Right lobe of liver (tissue), 6 donors: Measurements from ENCODE around the gene TOR4A. TPM values are rescaled to one million over a fixed set of nuclear protein-coding genes. Genes with fewer than 3 reads are reported as not detected.

ENCODE experiments used
- ATAC-seq, 4 donors: fragments of 200-7000 bp; cut with Tn5 transposase; one replicate each; pipeline ENCODE4 v1.9.1; 2020; ENCODE audit warnings: mild to moderate bottlenecking in 4 of 4, moderate library complexity in 4 of 4
- DNase-seq, 3 donors: peaks; one replicate each; pipeline ENCODE4 v3.0.0-alpha.2; 2020
- H3K27ac ChIP-seq, 3 donors: fragments of 200-600 bp; one replicate each; pipeline ENCODE4 v1.8.0; 2022
- H3K27me3 ChIP-seq, 2 donors: fragments of 200-600 bp; one replicate each; pipeline ENCODE4 v1.8.0; 2022
- H3K36me3 ChIP-seq, 4 donors: fragments of 200-600 bp; sonication (generic) in 1 of 4; one replicate each; pipeline versions ENCODE4 v1.5.1 to v1.8.0; 2017 to 2022; ENCODE audit warnings: control low read depth in 1 of 4
- H3K4me1 ChIP-seq, 4 donors: fragments of 200-600 bp; sonication (generic) in 1 of 4; one replicate each; pipeline versions ENCODE4 v1.5.1 to v1.8.0; 2017 to 2022; ENCODE audit warnings: control low read depth in 1 of 4
- H3K4me3 ChIP-seq, 3 donors: fragments of 200-600 bp; one replicate each; pipeline ENCODE4 v1.8.0; 2022
- H3K9me3 ChIP-seq, 4 donors: fragments of 200-600 bp; sonication (generic) in 1 of 4; one replicate each; pipeline versions ENCODE4 v1.5.1 to v1.8.0; 2017 to 2022; ENCODE audit warnings: control low read depth in 1 of 4
- POLR2A ChIP-seq: fragments of 450-650 bp; IDR thresholded peaks from one replicate; pipeline ENCODE4 v1.6.1; 2017; ENCODE audit warnings: antibody characterized with exemption, mild to moderate bottlenecking
- WGBS: methylation state at CpG from one replicate; pipeline ENCODE4 v1.1.6; 2018; ENCODE audit warnings: low coverage, low lambda C conversion rate; ENCODE audit not compliant: insufficient coverage; ENCODE audit errors: missing lambda C conversion rate; 5-methylcytosine and 5-hydroxymethylcytosine counted together
- intact Hi-C, 2 donors: fragments of 100-400 bp; cut with DNase I; formaldehyde crosslinking; loops; one replicate each; pipeline versions ENCODE4 v1.11.2 to v1.14.1; 2022
- total RNA-seq, 6 experiments: library from RNA; depleted of rRNA in 2 of 6; stranded (reverse); fragments of >200 nt in 2 of 6; fragmentation: NEBNext Ultra II Directional in 3 of 6; extraction: Animal tissue kit (Norgen Biotek cat#: 25700) in 3 of 6; gene quantifications; one replicate each; pipeline versions ENCODE4 v1.1.0 to v1.2.4, GENCODE V29; 2016 to 2023
- TF ChIP-seq, protein P1 (sequence below), 4 donors: fragments of 200-600 bp in 3 of 4; fragments of 450-650 bp in 1 of 4; IDR thresholded peaks; one replicate each; pipeline versions ENCODE4 v1.5.1 to v1.8.0; 2016 to 2022; ENCODE audit warnings: antibody characterized with exemption in 4 of 4, mild to moderate bottlenecking in 2 of 4
- donor health status: DM: no; HTN: yes; CAD: no.
- donor health status: DM: no; HTN: no; CAD: no.
- donor health status: DM: no; HTN: no; CAD: no.
- donor health status: DM: no; HTN: yes; CAD: no.
- donor health status: DM: no; HTN: yes; CAD: no.

TOR4A gene
- total RNA-seq, 6 experiments from 2014 or later: 2.2 to 4.9 (median 3.7) TPM

DNA sequence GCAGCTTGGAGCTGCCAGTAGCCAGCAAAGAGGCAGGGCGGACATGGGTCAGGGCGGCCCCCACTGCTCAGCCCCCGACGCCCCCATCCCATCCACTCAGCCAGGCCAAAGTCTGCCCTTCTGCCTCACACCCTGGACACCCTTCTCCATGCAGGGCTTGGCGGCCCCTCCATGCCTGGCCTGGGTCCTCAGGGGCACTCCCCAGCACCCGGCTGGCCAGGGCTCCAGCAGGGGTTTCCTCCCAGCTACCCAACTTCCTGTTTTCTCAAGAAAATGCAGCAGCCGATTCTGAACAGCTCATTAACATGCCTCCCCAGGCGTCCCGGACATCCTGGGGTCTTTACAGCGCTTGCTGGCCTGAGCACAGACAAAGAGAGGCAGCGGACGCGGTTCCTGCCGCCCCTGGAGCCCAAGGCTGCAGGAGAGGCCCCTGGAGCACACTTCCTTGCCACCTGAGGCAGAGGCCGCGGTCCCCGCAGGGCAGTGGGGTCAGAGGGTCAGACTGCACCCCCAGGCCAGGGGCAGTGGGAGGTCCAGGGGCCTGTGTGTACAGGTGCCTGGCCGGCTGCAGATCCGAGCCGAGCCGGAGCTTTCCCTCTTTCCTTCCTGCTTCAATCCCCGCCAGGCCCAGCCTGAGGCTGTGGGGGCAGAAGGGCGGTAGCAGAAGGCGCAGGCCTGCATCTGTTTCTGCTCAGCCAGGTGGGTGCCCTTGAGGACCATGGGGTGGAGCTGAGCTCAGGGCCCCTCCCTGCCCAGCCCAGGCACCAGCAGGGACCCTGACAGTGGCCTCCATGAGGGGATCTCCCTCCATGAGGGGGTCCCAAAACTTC is 43.2 kb downstream of the TOR4A start:
- ATAC-seq (peak; percentile 46 to 60 (median 54)), DNase-seq (peak in 2 of 3 donors; percentile 59 to 60)
- no peaks in the 10 kb centered on the region for H3K27me3 ChIP-seq
- TF ChIP-seq, protein P1, sequence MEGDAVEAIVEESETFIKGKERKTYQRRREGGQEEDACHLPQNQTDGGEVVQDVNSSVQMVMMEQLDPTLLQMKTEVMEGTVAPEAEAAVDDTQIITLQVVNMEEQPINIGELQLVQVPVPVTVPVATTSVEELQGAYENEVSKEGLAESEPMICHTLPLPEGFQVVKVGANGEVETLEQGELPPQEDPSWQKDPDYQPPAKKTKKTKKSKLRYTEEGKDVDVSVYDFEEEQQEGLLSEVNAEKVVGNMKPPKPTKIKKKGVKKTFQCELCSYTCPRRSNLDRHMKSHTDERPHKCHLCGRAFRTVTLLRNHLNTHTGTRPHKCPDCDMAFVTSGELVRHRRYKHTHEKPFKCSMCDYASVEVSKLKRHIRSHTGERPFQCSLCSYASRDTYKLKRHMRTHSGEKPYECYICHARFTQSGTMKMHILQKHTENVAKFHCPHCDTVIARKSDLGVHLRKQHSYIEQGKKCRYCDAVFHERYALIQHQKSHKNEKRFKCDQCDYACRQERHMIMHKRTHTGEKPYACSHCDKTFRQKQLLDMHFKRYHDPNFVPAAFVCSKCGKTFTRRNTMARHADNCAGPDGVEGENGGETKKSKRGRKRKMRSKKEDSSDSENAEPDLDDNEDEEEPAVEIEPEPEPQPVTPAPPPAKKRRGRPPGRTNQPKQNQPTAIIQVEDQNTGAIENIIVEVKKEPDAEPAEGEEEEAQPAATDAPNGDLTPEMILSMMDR (IDR thresholded peaks at IDR 0.05): no peak
- no peak for TF ChIP-seq POLR2A
- no peak overlapping the region for H3K4me3 ChIP-seq
- H3K9me3 ChIP-seq: no peaks in the 10 kb centered on the region
- peaks cover 0 to 4% (median 0%) of the 10 kb centered on the region in 4 donors for H3K4me1 ChIP-seq
- no CpG with 5 or more reads among the region's 24 CpGs for WGBS
- intact Hi-C loops: no loop called here
- H3K27ac ChIP-seq: peak overlapping the region in 1 of 3 donors; percentile 28
- no peaks in the 10 kb centered on the region for H3K36me3 ChIP-seq

DNA sequence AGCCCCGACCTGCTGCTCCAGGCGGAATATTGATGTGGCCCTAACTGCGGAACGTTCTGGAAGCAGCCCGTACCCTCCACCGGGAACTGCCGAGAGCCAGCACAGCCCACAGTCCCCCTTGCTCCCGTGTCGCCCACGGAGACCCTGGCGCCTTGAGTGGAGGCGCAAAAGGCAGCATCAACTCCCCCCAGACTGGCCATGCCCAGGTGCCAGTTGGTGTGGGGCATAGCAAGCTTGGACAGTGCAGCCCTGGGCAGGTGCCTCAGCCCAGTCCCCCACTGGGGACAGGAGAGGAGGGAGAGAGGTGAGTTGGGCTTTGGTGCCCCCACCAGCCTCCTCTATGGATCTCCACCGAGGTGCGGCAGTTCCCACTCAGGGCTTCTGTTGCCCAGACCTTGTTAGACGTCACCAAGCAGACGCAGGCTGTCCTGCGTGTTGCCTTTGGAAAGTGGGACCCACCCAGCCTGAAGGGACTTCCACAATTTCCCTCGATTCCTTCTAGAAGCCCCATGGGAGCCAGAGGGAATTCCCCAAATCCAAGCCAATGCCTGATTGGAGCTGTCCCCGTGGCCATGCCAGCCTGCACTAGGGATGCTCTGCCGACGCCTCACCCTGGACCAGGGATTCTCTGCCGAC is 44.3 kb downstream of the TOR4A start:
- intact Hi-C loops: no loop called here
- ATAC-seq (no peak), DNase-seq (peak in 1 of 3 donors; percentile 53)
- Histone ChIP-seq H3K36me3 (no peaks in the 10 kb centered on the region), H3K4me1 (no peaks in the 10 kb centered on the region), H3K27me3 (no peaks in the 10 kb centered on the region), H3K9me3 (no peaks in the 10 kb centered on the region), H3K27ac (no peak overlapping the region), H3K4me3 (no peak overlapping the region)
- TF ChIP-seq, protein P1 (IDR thresholded peaks at IDR 0.05): no peak
- no peak for TF ChIP-seq POLR2A
- WGBS: 100% methylated on average over 2 of the region's 22 CpGs

DNA sequence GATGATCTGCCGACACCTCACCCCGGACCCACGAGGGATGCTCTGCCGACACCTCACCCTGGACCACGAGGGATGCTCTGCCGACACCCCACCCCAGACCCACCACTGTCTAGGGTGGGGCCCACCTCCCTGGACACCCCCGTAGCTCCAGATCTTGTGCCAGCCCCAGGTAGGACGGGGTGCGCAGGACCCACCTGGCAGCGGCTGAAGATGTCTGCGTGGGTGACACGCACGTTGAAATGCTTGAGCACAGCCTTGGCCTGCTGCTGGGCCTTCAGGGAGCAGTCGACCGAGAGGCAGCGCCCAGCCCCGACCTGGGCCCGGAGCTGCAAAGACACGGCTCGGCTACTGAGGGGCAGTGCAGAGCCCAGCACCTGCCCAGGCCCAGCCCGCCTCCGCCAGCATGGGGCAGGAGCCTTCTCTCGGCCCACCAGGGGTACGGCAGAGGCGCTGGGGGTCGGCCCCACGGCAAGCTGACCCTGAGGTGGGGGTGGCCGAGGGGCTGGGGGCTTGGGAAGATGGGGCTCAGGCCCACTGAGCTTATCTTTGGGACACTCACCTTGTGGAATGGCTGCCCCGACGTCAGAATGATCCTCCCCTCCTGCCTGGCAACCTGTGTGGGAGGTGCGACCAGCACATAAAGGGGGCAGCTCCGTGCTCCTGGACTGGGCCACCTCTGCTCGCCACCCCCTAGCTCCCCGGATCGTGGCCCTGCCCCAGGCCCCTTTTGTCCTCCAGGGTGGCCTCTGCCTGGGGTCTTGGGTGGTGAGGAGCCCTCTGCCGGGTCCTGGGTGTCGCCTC is 46.2 kb downstream of the TOR4A start:
- H3K27me3 ChIP-seq: no peaks in the 10 kb centered on the region
- ATAC-seq: no peak
- DNase-seq: peak in 1 of 3 donors; percentile 54
- intact Hi-C loops: no loop called here
- no peak overlapping the region for H3K27ac ChIP-seq
- H3K4me1 ChIP-seq: no peaks in the 10 kb centered on the region
- H3K4me3 ChIP-seq: no peak overlapping the region
- WGBS: 93% methylated on average over 5 of the region's 37 CpGs
- TF ChIP-seq, protein P1 (IDR thresholded peaks at IDR 0.05): no peak
- no peak for TF ChIP-seq POLR2A
- no peaks in the 10 kb centered on the region for H3K9me3 ChIP-seq
- no peaks in the 10 kb centered on the region for H3K36me3 ChIP-seq

DNA sequence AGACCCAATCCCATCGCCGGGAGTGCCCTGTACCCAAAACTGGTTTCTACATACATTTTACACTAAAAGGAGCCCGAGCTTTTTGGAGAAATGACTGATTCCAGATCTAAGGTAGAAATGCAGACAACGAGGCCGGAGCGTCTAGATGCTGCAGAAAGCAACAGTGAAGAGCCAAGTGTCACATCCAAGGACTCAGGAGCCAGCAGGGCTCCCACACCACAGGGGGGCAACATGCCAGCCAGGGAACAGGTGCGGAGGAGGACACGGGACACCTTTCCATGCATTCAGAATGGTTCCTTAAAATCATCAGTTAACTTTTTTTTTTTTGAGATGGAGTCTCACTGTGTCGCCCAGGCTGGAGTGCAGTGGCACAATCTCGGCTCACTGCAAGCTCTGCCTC is 47.6 kb downstream of the TOR4A start:
- intact Hi-C loops: no loop called here
- no peak for TF ChIP-seq POLR2A
- TF ChIP-seq, protein P1 (IDR thresholded peaks at IDR 0.05): no peak
- H3K4me1 ChIP-seq: no peaks in the 10 kb centered on the region
- peak in 1 of 3 donors; percentile 32 for DNase-seq
- 91% methylated on average over 8 of the region's 10 CpGs for WGBS
- no peaks in the 10 kb centered on the region for H3K27me3 ChIP-seq
- H3K4me3 ChIP-seq: no peak overlapping the region
- ATAC-seq: no peak
- no peaks in the 10 kb centered on the region for H3K36me3 ChIP-seq
- H3K27ac ChIP-seq: no peak overlapping the region
- no peaks in the 10 kb centered on the region for H3K9me3 ChIP-seq
